Panc1 (cell line): ENCODE results near the gene PANK2. TPM values are rescaled to one million over a fixed set of nuclear protein-coding genes. Genes with fewer than 3 reads are reported as not detected.

Experiments
- ATAC-seq: fragments of 200-7000 bp; cut with Tn5 transposase; 2 replicates; pipeline ENCODE4 v1.9.1; 2020; ENCODE audit warnings: mild to moderate bottlenecking, moderate library complexity
- BruUV-seq: library from RNA; stranded (reverse); fragments of 400-500 nt; replicated peaks from 2 replicates; lab custom pipeline; 2021; lab: Mats Ljungman, UMichigan
- CTCF ChIA-PET: fragments of 300-600 bp; sonication (Branson Sonifier 250); formaldehyde crosslinking; loops from one replicate; lab custom pipeline; 2022; ENCODE audit warnings: antibody characterized with exemption; lab: Charles Lee
- POLR2A ChIA-PET: fragments of 300-600 bp; sonication (Branson Sonifier 250); formaldehyde crosslinking; loops from one replicate; lab custom pipeline; 2022; ENCODE audit warnings: antibody characterized with exemption; lab: Charles Lee
- DNase-seq: peaks from one replicate; pipeline ENCODE4 v3.0.0-alpha.2; 2010; ENCODE audit warnings: low read depth, low spot score
- H3K27ac ChIP-seq: 2 replicates; pipeline ENCODE4 v1.5.1; 2011; ENCODE audit warnings: mild to moderate bottlenecking, low read length, inconsistent platforms
- H3K27me3 ChIP-seq: fragments of 200-500 bp; sonication (Bioruptor generic); 2 replicates; pipeline ENCODE4 v1.6.0; 2014; ENCODE audit warnings: low read length, inconsistent platforms; ENCODE audit not compliant: control insufficient read depth, insufficient read depth
- H3K36me3 ChIP-seq: fragments of 200-500 bp; sonication (Bioruptor generic); 2 replicates; pipeline ENCODE4 v1.5.1; 2014; ENCODE audit warnings: inconsistent platforms, mild to moderate bottlenecking, low read length, moderate library complexity; ENCODE audit not compliant: control insufficient read depth, insufficient read depth
- H3K4me1 ChIP-seq: 2 replicates; pipeline ENCODE4 v1.5.1; 2011; ENCODE audit warnings: inconsistent platforms, mild to moderate bottlenecking, low read length, moderate library complexity; ENCODE audit not compliant: control insufficient read depth, insufficient read depth
- H3K4me3 ChIP-seq, 2 experiments: 2 replicates each; pipeline ENCODE4 v1.5.1; 2011 to 2012; ENCODE audit warnings: low read depth in 2 of 2, low read length in 2 of 2, mild to moderate bottlenecking in 2 of 2, inconsistent platforms in 1 of 2, moderate library complexity in 1 of 2
- H3K9me3 ChIP-seq: fragments of 200-500 bp; sonication (Bioruptor generic); 2 replicates; pipeline ENCODE4 v1.5.1; 2014; ENCODE audit warnings: low read depth, mild to moderate bottlenecking, inconsistent platforms, low read length, moderate library complexity; ENCODE audit not compliant: control insufficient read depth, insufficient read depth
- CTCF ChIP-seq: fragments of 450-650 bp; IDR thresholded peaks from 2 replicates; pipeline ENCODE4 v1.5.1; 2017; ENCODE audit warnings: mild to moderate bottlenecking
- POLR2AphosphoS5 ChIP-seq: IDR thresholded peaks from 2 replicates; pipeline ENCODE4 v1.6.1; 2012; ENCODE audit warnings: mild to moderate bottlenecking, low read depth, low read length, moderate library complexity
- REST ChIP-seq, 2 experiments: IDR thresholded peaks; 2 replicates each; pipeline ENCODE4 v1.6.1; 2011 to 2012; ENCODE audit warnings: low read depth in 2 of 2, control low read depth in 1 of 2, low read length in 1 of 2, mild to moderate bottlenecking in 1 of 2, moderate library complexity in 1 of 2; ENCODE audit not compliant: insufficient read depth in 1 of 2
- SIN3A ChIP-seq: IDR thresholded peaks from 2 replicates; pipeline ENCODE4 v1.6.1; 2012; ENCODE audit warnings: low read depth, mild to moderate bottlenecking, low read length, moderate library complexity, borderline replicate concordance; ENCODE audit not compliant: insufficient read depth
- TCF7L2 ChIP-seq: IDR thresholded peaks from 2 replicates; pipeline ENCODE4 v1.6.1; 2011; ENCODE audit warnings: mild to moderate bottlenecking, low read depth, low read length, inconsistent platforms
- in situ Hi-C: cut with HindIII; loops from 2 replicates; pipeline ENCODE4 v1.10.0; 2016; ENCODE audit warnings: low sequenced_read_pairs, low pct_unique_long_range_greater_than_20kb
- intact Hi-C: fragments of 100-400 bp; cut with micrococcal nuclease; formaldehyde crosslinking; loops from one replicate; pipeline ENCODE4 v1.10.0; 2022; ENCODE audit not compliant: unreplicated experiment
- total RNA-seq: library from RNA; stranded (reverse); gene quantifications from one replicate; pipeline ENCODE4 v1.2.1, GENCODE V29; 2021; ENCODE audit not compliant: unreplicated experiment

The PANK2 gene
- total RNA-seq, 1 experiment from 2014 or later, result 40.9 TPM

GRCh38 chr20:3846740-3847428 lies 42.3 kb upstream of the PANK2 start, which contains the start of gene MAVS:
Gene MAVS, plus strand, starts transcription at chr20:3846834. Its CDS starts 7,791 bp downstream, at chr20:3854625.
- ChIA-PET CTCF (no interaction called here), POLR2A (no interaction called here)
- peak; percentile 99 for ATAC-seq
- Histone ChIP-seq H3K4me3 (peak within 1 kb of the TSS; percentile 84 to 86), H3K27me3 (no peaks in the 10 kb centered on the region), H3K9me3 (no peaks in the 10 kb centered on the region), H3K4me1 (peaks cover 9% of the 10 kb centered on the region; the same call in 1 of the 2 replicates), H3K27ac (peak within 1 kb of the TSS; percentile 85), H3K36me3 (peaks cover 2% of the 10 kb centered on the region; the same call in 1 of the 2 replicates)
- TF ChIP-seq SIN3A, result peak; percentile 44; the same call in 1 of the 2 replicates
- peak; percentile 82 for TF ChIP-seq POLR2AphosphoS5
- no peak for TF ChIP-seq TCF7L2
- BruUV-seq, result no TSS peak
- intact Hi-C loops, result no loop called here
- DNase-seq, result no peak
- in situ Hi-C loops, result no loop called here

GRCh38 chr20:3847429-3847940 lies 41.7 kb upstream of the PANK2 start:
- H3K9me3 ChIP-seq, result no peaks in the 10 kb centered on the region
- H3K4me3 ChIP-seq, result peak overlapping the region; percentile 84 to 86
- H3K27me3 ChIP-seq, result no peaks in the 10 kb centered on the region
- TF ChIP-seq TCF7L2 (no peak), POLR2AphosphoS5 (no peak), CTCF (no peak), REST (IDR thresholded peaks at IDR 0.05; ENCODE audit: insufficient read depth in 1 of 2, low read depth in 2 of 2, low read length in 1 of 2) (no peak), SIN3A (no peak)
- ChIA-PET POLR2A (no interaction called here), CTCF (no interaction called here)
- H3K27ac ChIP-seq, result peak overlapping the region; percentile 85
- H3K4me1 ChIP-seq, result peaks cover 9% of the 10 kb centered on the region; the same call in 1 of the 2 replicates
- no peak for ATAC-seq
- peaks cover 2% of the 10 kb centered on the region; the same call in 1 of the 2 replicates for H3K36me3 ChIP-seq
- TSS peak; percentile 92 for BruUV-seq
- intact Hi-C loops, result no loop called here
- in situ Hi-C loops, result no loop called here
- no peak for DNase-seq

- Histone ChIP-seq H3K36me3 (peaks cover 2% of the 10 kb centered on the region; the same call in 1 of the 2 replicates), H3K4me3 (no peak overlapping the region), H3K4me1 (peaks cover 6% of the 10 kb centered on the region; the same call in 1 of the 2 replicates), H3K27ac (no peak overlapping the region), H3K27me3 (no peaks in the 10 kb centered on the region), H3K9me3 (no peaks in the 10 kb centered on the region)
- intact Hi-C loops, result no loop called here
- no peak for ATAC-seq
- in situ Hi-C loops, result no loop called here
- no peak for DNase-seq
- TF ChIP-seq REST (IDR thresholded peaks at IDR 0.05; ENCODE audit: insufficient read depth in 1 of 2, low read depth in 2 of 2, low read length in 1 of 2) (no peak), TCF7L2 (no peak), POLR2AphosphoS5 (no peak), CTCF (no peak), SIN3A (no peak)
- ChIA-PET CTCF (no interaction called here), POLR2A (no interaction called here)
- no TSS peak for BruUV-seq
These were observed 40.6 kb upstream of the PANK2 start for GRCh38 chr20:3848565-3848964.
